Choroid plexus epithelial cell (primary cell): ENCODE results near the gene INAFM2.

Experiments used
- DNase-seq: peaks from one replicate; pipeline ENCODE4 v3.0.0-alpha.2; 2010; ENCODE audit warnings: low read depth
- H3K4me3 ChIP-seq: 2 replicates; pipeline ENCODE4 v1.5.1; 2011; ENCODE audit warnings: low read depth, mild to moderate bottlenecking, control low read depth, low read length, moderate library complexity
- CTCF ChIP-seq: conservative IDR thresholded peaks from 2 replicates; pipeline ENCODE4 v1.5.1; 2011; ENCODE audit warnings: low read depth, mild to moderate bottlenecking, control low read depth, inconsistent platforms, low read length, moderate library complexity

The INAFM2 gene

GRCh38 chr15:40323239-40323952, at the start of gene INAFM2:
INAFM2 (plus strand) TSS chr15:40323692; CDS start chr15:40324056, 364 bp downstream.
- peak within 1 kb of the TSS; percentile 73 for H3K4me3 ChIP-seq
- DNase-seq, result peak; percentile 97
- peak; percentile 63 for TF ChIP-seq CTCF

- TF ChIP-seq CTCF, result peak; percentile 100
- peak; percentile 90 for DNase-seq
- no peak overlapping the region for H3K4me3 ChIP-seq
These were observed 48.9 kb upstream of the INAFM2 start for GRCh38 chr15:40274350-40275274.

- DNase-seq, result no peak
- no peak for TF ChIP-seq CTCF
- no peak overlapping the region for H3K4me3 ChIP-seq
These were observed 48.0 kb upstream of the INAFM2 start for GRCh38 chr15:40275523-40275922.

GRCh38 chr15:40275954-40276353, 47.5 kb upstream of the INAFM2 start:
- H3K4me3 ChIP-seq, result no peak overlapping the region
- no peak for TF ChIP-seq CTCF
- no peak for DNase-seq

GRCh38 chr15:40276927-40277326, 46.6 kb upstream of the INAFM2 start:
- no peak overlapping the region for H3K4me3 ChIP-seq
- no peak for TF ChIP-seq CTCF
- no peak for DNase-seq

- no peak for TF ChIP-seq CTCF
- H3K4me3 ChIP-seq, result no peak overlapping the region
- DNase-seq, result no peak
These were observed 46.0 kb upstream of the INAFM2 start for GRCh38 chr15:40277471-40277870.
